Duodenal mucosa (tissue), 2 donors: ENCODE measurements around the gene MCUB.

Experiments
- H3K27ac ChIP-seq: one replicate; pipeline ENCODE4 v1.7.0; 2013; ENCODE audit warnings: low read depth, low read length
- H3K27me3 ChIP-seq, 2 donors: one replicate each; pipeline ENCODE4 v1.7.0; 2013; ENCODE audit warnings: low read length in 2 of 2, control low read depth in 1 of 2; ENCODE audit not compliant: insufficient read depth in 2 of 2, control insufficient read depth in 1 of 2
- H3K36me3 ChIP-seq, 2 donors: one replicate each; pipeline ENCODE4 v1.7.0; 2013; ENCODE audit warnings: low read length in 2 of 2, control low read depth in 1 of 2; ENCODE audit not compliant: insufficient read depth in 2 of 2, control insufficient read depth in 1 of 2
- H3K4me1 ChIP-seq, 2 donors: one replicate each; pipeline ENCODE4 v1.7.0; 2013; ENCODE audit warnings: low read length in 2 of 2, control low read depth in 1 of 2; ENCODE audit not compliant: insufficient read depth in 2 of 2, control insufficient read depth in 1 of 2
- H3K4me3 ChIP-seq, 2 donors: one replicate each; pipeline ENCODE4 v1.7.0; 2013; ENCODE audit warnings: low read length in 2 of 2, low read depth in 1 of 2
- H3K9ac ChIP-seq, 2 donors: one replicate each; pipeline ENCODE4 v1.7.0; 2013; ENCODE audit warnings: low read length in 2 of 2, low read depth in 1 of 2
- H3K9me3 ChIP-seq, 2 donors: one replicate each; pipeline ENCODE4 v1.7.0; 2013; ENCODE audit warnings: low read length in 2 of 2, control low read depth in 1 of 2; ENCODE audit not compliant: control insufficient read depth in 1 of 2

The MCUB gene

GRCh38 chr4:109721033-109721432 lies 161.0 kb downstream of the MCUB start:
- Histone ChIP-seq H3K9ac (no peak overlapping the region), H3K4me1 (no peaks in the 10 kb centered on the region), H3K36me3 (peaks cover 10 to 16% of the 10 kb centered on the region in 2 donors), H3K27me3 (no peaks in the 10 kb centered on the region), H3K27ac (no peak overlapping the region), H3K9me3 (no peaks in the 10 kb centered on the region), H3K4me3 (no peak overlapping the region)

- peaks cover 0 to 2% of the 10 kb centered on the region in 2 donors for H3K36me3 ChIP-seq
- H3K9ac ChIP-seq: no peak overlapping the region
- H3K4me1 ChIP-seq: no peaks in the 10 kb centered on the region
Measured at GRCh38 chr4:109722357-109722756, 162.3 kb downstream of the MCUB start.

GRCh38 chr4:109723110-109723509 lies 163.1 kb downstream of the MCUB start:
- Histone ChIP-seq H3K27ac (no peak overlapping the region), H3K9ac (no peak overlapping the region), H3K27me3 (no peaks in the 10 kb centered on the region), H3K36me3 (no peaks in the 10 kb centered on the region), H3K4me3 (no peak overlapping the region), H3K9me3 (no peaks in the 10 kb centered on the region), H3K4me1 (peaks cover 0 to 5% of the 10 kb centered on the region in 2 donors)

More at GRCh38 chr4:109722357-109722756, 162.3 kb downstream of the MCUB start:
- H3K9me3 ChIP-seq: no peaks in the 10 kb centered on the region
- H3K4me3 ChIP-seq: no peak overlapping the region
- H3K27me3 ChIP-seq: no peaks in the 10 kb centered on the region
- no peak overlapping the region for H3K27ac ChIP-seq

- Histone ChIP-seq H3K4me3 (peak overlapping the region; percentile 84 to 89), H3K27ac (no peak overlapping the region), H3K36me3 (no peaks in the 10 kb centered on the region), H3K9me3 (no peaks in the 10 kb centered on the region), H3K4me1 (peaks cover 10% of the 10 kb centered on the region in 2 donors), H3K27me3 (no peaks in the 10 kb centered on the region), H3K9ac (no peak overlapping the region)
Measured at GRCh38 chr4:109728385-109728784, 168.3 kb downstream of the MCUB start.

GRCh38 chr4:109729117-109729717 lies 169.2 kb downstream of the MCUB start:
- peaks cover 10% of the 10 kb centered on the region in 2 donors for H3K4me1 ChIP-seq
- no peaks in the 10 kb centered on the region for H3K9me3 ChIP-seq
- peak overlapping the region; percentile 86 for H3K27ac ChIP-seq
- H3K4me3 ChIP-seq: peak overlapping the region; percentile 84 to 89
- H3K27me3 ChIP-seq: no peaks in the 10 kb centered on the region
- no peaks in the 10 kb centered on the region for H3K36me3 ChIP-seq
- H3K9ac ChIP-seq: peak overlapping the region; percentile 71 to 96

- H3K27ac ChIP-seq: peak within 1 kb of the TSS; percentile 86
- H3K9me3 ChIP-seq: no peaks in the 10 kb centered on the region
- H3K9ac ChIP-seq: peak within 1 kb of the TSS; percentile 90 to 96
- no peaks in the 10 kb centered on the region for H3K27me3 ChIP-seq
- H3K4me3 ChIP-seq: peak within 1 kb of the TSS; percentile 89 to 91
- peaks cover 10% of the 10 kb centered on the region in 2 donors for H3K4me1 ChIP-seq
- no peaks in the 10 kb centered on the region for H3K36me3 ChIP-seq
Measured at GRCh38 chr4:109729718-109730618, 169.9 kb downstream of the MCUB start, which contains the start of gene PLA2G12A. PLA2G12A (minus strand) TSS chr4:109730070; CDS start chr4:109729809, 261 bp downstream.

GRCh38 chr4:109730619-109731545 lies 170.8 kb downstream of the MCUB start:
- peak overlapping the region; percentile 90 to 94 for H3K9ac ChIP-seq

GRCh38 chr4:109733728-109734127 lies 173.7 kb downstream of the MCUB start:
- H3K27me3 ChIP-seq: no peaks in the 10 kb centered on the region
- no peak overlapping the region for H3K27ac ChIP-seq
- no peaks in the 10 kb centered on the region for H3K9me3 ChIP-seq
- no peak overlapping the region for H3K4me3 ChIP-seq
- H3K36me3 ChIP-seq: no peaks in the 10 kb centered on the region
- H3K9ac ChIP-seq: no peak overlapping the region
- peaks cover 14 to 17% of the 10 kb centered on the region in 2 donors for H3K4me1 ChIP-seq

More at GRCh38 chr4:109730619-109731545, 170.8 kb downstream of the MCUB start:
- Histone ChIP-seq H3K9me3 (no peaks in the 10 kb centered on the region), H3K4me3 (peak overlapping the region; percentile 89 to 91), H3K27ac (peak overlapping the region; percentile 76), H3K4me1 (peaks cover 10 to 15% of the 10 kb centered on the region in 2 donors), H3K27me3 (no peaks in the 10 kb centered on the region), H3K36me3 (no peaks in the 10 kb centered on the region)

GRCh38 chr4:109735566-109736365 lies 175.7 kb downstream of the MCUB start:
- Histone ChIP-seq H3K4me3 (peak overlapping the region in 1 of 2 donors; percentile 41), H3K9ac (no peak overlapping the region), H3K27me3 (no peaks in the 10 kb centered on the region), H3K36me3 (no peaks in the 10 kb centered on the region), H3K9me3 (no peaks in the 10 kb centered on the region), H3K27ac (no peak overlapping the region), H3K4me1 (peaks cover 7 to 10% of the 10 kb centered on the region in 2 donors)
